Inferior parietal cortex (tissue), 1 donor: ENCODE measurements around the gene OR2B3.
"Not testable (repeated sequence)": the region's sequence is repeated elsewhere in the genome, so short reads cannot be mapped to it uniquely, and the experiment has no call there.

Experiments
- DNase-seq: peaks from one replicate; pipeline ENCODE4 v3.0.0-alpha.2; 2016; ENCODE audit errors: extremely low spot score

Gene OR2B3

GRCh38 chr6:29087213-29087612, at the start of gene OR2B3:
Gene OR2B3 (minus strand): TSS chr6:29087313. CDS start chr6:29087248, 65 bp downstream.
- DNase-seq: no peak

GRCh38 chr6:29131691-29132090, 44.6 kb upstream of the OR2B3 start:
- DNase-seq: no peak

- DNase-seq: no peak
These were observed 43.5 kb upstream of the OR2B3 start for GRCh38 chr6:29130644-29131043.

GRCh38 chr6:29129326-29130012, 42.4 kb upstream of the OR2B3 start:
- DNase-seq: no peak

GRCh38 chr6:29114964-29115363, 27.9 kb upstream of the OR2B3 start:
- DNase-seq: not testable (repeated sequence)

- no peak for DNase-seq
These were observed 25.0 kb upstream of the OR2B3 start for GRCh38 chr6:29112135-29112534.

GRCh38 chr6:29107758-29108157, 20.6 kb upstream of the OR2B3 start, which contains the start of gene OR2J3:
Gene OR2J3 (plus strand): TSS chr6:29108058. CDS start chr6:29111891, 3,833 bp downstream.
- no peak for DNase-seq

GRCh38 chr6:29099190-29099589, 12.1 kb upstream of the OR2B3 start, which contains the start of gene OR2J1:
Gene OR2J1 (plus strand): TSS chr6:29099490. CDS start chr6:29100943, 1,453 bp downstream.
- DNase-seq: no peak

- no peak for DNase-seq
These were observed 10.7 kb upstream of the OR2B3 start for GRCh38 chr6:29097803-29098202.

GRCh38 chr6:29092957-29093356, 5.8 kb upstream of the OR2B3 start:
- DNase-seq: no peak

- no peak for DNase-seq
These were observed 4.7 kb downstream of the OR2B3 start for GRCh38 chr6:29082457-29082856.

GRCh38 chr6:29081312-29081711, 5.8 kb downstream of the OR2B3 start:
- DNase-seq: no peak

- no peak for DNase-seq
These were observed 7.9 kb downstream of the OR2B3 start for GRCh38 chr6:29079203-29079602.

GRCh38 chr6:29071831-29072723, 15.0 kb downstream of the OR2B3 start:
- DNase-seq: peak; percentile 2

GRCh38 chr6:29051680-29052079, 35.4 kb downstream of the OR2B3 start:
- DNase-seq: no peak

GRCh38 chr6:29045075-29045474, 42.0 kb downstream of the OR2B3 start, which contains the start of gene OR2W1:
Gene OR2W1 (minus strand): TSS chr6:29045175. CDS start chr6:29045175, 0 bp downstream.
- DNase-seq: no peak
